ENCODE measurements around the gene ACADL. TPM values are rescaled to one million over a fixed set of nuclear protein-coding genes. Genes with fewer than 3 reads are reported as not detected.
A peak's percentile ranks its signal among the peaks of the same experiment; 100 is the strongest.

The ACADL gene
- total RNA-seq: 0.73 TPM
- long read RNA-seq: 0 reads

DNA sequence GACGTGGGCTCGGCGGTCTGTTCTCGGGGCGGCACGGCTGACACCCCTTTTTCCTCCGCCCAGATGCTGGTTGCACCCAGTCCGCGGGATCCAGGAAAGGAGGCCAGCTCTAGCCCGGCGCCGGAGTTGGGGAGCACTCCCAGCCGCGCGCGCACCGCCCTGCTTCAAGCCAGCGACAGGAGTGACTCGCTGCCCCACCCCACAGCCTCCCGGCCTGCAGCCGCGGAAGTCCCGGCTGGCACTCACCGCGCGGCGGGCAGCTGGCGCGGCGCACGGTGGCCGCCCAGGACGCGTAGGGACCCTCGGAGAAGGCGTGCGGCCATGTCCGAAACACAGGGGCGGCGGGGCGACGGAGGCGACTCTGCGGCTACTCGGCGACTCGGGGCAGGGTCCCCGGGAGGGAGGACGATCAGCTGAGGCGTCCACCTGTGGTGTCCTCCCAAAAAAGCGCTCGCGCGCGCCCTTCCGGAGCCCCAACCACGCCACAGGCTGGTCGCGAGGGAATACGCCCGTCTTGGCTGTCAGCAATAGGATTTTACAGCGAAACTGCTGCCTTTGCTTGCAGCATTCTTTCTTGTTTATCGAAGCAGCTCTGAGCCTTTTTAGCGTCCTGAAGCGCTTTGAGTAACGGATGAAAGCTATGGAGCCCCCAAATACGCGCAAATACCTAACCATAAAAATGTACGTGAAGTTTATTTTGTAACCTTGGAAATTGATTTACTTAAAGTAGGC is at the start of gene ACADL:
Gene ACADL (minus strand): TSS at position 507 of the 732 bp plus-strand sequence. CDS start 184 bp downstream, at position 323.
- DNase-seq (peak; percentile 78), ATAC-seq (ENCODE audit: poor library complexity) (peak; percentile 95)
- intact Hi-C loops (cut with DNase I): no loop called here

DNA sequence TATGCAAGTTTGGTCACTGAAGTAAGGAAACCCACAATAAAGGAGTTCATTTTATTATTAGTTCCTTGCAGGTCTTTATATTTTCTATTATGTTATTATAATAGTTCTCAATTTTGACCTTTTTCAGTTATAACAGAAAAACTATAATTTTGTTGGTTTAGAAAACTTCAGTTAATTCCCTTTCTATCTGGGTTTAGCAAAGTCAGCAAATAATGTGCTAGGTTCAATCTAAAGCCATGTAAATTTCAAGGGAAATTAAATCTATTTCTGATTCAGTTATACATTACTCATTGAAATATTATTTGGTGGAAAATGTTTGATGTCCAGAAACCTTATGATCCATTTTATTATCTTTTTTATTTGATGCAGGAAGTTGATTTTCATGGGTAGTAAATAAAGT is 46.1 kb upstream of the ACADL start:
- intact Hi-C loops (cut with DNase I): no loop called here
- no peak for ATAC-seq (ENCODE audit: poor library complexity)

DNA sequence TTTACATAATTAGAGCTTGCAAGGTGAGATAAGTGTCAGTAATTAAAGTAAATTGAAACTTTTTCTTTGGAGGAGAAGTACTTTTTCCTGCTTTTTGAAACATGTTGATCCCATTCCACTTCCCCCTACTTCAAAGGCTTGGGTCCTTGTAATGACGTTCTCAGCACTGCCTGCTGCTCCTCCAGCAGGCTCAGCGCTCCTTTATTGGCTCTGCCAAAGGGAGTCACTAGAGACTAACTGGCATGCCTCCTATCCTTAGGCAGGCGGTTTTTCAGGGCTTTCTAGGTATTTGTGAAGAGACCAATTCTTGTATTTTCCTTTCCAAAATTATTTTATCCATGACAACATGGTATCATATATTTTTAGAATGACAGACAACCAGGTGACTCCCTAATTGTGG is 43.9 kb upstream of the ACADL start:
- intact Hi-C loops (cut with DNase I): no loop called here
- no peak for DNase-seq
- no peak for ATAC-seq (ENCODE audit: poor library complexity)

More for the DNA sequence above, 46.1 kb upstream of the ACADL start:
- no peak for DNase-seq

- intact Hi-C loops (cut with DNase I): no loop called here
Measured at GRCh38 chr2:210268281-210268680, 43.0 kb upstream of the ACADL start.

DNA sequence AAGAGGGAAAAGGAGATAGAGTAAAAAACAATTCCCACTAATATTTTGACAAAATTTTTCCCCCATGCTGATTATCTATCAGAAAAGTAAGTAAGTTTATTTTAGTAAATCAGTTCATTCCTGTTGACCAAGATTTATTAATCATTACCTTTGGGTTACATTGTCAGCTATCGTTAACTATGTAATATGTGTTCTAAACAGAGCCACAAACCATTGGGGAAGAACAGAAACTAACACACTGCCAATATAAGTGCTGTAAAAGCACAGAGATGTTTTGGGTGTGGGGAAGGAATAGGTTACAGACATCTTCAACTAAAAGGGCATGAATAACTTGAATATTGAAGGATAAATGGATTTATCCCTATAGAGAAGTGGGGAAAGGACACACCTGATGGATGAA is 42.5 kb upstream of the ACADL start:
- intact Hi-C loops (cut with DNase I): no loop called here
- no peak for DNase-seq
- no peak for ATAC-seq (ENCODE audit: poor library complexity)

More at GRCh38 chr2:210268281-210268680, 43.0 kb upstream of the ACADL start:
- DNase-seq (no peak), ATAC-seq (ENCODE audit: poor library complexity) (no peak)

DNA sequence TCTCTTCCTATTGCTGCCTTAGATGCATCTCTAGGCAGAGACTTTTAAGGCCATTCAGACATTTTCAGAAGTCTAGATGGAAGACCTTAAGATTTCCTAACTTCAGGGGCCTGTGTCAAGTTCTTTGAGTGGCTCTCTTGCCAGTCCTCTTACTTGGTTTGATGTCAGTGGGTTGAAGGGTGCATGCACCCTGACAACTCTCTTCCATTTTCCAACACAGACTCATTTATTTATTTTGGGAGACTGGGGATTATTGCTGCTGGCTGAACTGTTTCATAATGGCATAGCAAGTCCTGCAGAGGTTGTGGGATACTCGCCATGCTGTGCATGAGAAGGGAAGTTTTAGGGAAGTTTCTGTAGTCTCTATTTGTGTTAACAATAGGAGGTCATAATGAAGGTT is 39.0 kb upstream of the ACADL start:
- no peak for ATAC-seq (ENCODE audit: poor library complexity)
- intact Hi-C loops (cut with DNase I): no loop called here
- DNase-seq: no peak

- no peak for DNase-seq
- intact Hi-C loops (cut with DNase I): no loop called here
- no peak for ATAC-seq (ENCODE audit: poor library complexity)
Measured at GRCh38 chr2:210263841-210264240, 38.6 kb upstream of the ACADL start.

DNA sequence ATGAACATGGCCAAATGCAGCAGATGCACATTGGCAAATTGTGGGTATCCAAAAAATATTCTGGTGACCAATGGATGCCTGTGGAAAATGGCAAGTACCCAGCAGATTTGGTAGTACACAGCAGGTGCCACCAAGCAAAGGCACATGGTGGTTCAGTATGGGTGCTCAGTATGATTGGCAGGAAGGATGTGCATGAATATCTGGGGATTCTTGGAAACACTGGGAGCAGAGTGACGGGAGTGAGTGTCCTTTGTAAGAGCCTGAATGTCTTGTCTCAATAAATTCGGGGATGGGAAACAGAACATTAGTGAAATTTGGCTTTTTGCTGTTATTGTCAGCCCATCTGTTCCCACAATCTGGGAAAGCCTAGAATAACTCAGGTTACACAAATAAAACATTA is 36.8 kb upstream of the ACADL start:
- no peak for ATAC-seq (ENCODE audit: poor library complexity)
- intact Hi-C loops (cut with DNase I): no loop called here
- no peak for DNase-seq

DNA sequence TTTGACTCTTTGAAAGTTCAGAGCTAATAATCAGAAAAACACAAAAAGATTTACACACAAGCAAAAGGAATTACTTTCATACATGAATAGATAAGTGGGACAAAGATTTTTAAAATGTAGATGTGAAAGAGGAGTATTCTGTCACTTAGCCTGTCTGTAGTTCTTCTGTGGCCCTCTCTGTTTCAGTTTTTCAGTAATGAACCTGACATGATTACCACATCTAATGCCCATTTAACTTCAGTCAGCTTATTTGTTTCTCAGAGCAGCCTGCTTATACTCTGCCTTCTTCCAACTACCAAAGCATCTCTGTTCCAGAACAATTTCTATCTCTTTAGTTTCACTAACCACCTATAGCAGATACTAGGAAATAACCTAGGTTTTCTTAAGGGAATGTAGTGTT is 34.4 kb upstream of the ACADL start:
- ATAC-seq (ENCODE audit: poor library complexity) (no peak), DNase-seq (no peak)
- intact Hi-C loops (cut with DNase I): no loop called here

- intact Hi-C loops (cut with DNase I): no loop called here
- DNase-seq (no peak), ATAC-seq (ENCODE audit: poor library complexity) (no peak)
Measured at GRCh38 chr2:210252699-210253606, 27.7 kb upstream of the ACADL start.

- ATAC-seq (ENCODE audit: poor library complexity) (no peak), DNase-seq (no peak)
- intact Hi-C loops (cut with DNase I): no loop called here
Measured at GRCh38 chr2:210250622-210251021, 25.4 kb upstream of the ACADL start.

DNA sequence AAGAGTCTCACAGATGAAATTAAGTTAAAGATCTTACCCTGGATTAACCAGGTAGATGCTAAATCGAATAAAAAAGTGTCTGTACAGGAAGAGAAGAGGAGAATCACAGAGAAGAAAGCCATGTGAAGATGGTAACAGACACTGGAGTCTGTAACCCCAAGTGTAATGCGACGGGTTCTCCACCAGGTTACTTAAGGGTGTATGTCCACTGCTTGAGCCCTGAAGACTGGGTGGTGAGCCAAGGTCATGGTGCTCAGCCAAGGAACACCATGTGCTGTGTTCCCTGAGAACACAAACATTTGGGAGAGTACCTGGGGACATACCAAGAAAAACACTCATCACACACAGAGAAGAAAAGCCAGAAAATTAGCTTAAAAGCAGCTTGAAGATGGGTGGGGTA is 8.2 kb upstream of the ACADL start:
- DNase-seq (no peak), ATAC-seq (ENCODE audit: poor library complexity) (no peak)
- intact Hi-C loops (cut with DNase I): no loop called here

DNA sequence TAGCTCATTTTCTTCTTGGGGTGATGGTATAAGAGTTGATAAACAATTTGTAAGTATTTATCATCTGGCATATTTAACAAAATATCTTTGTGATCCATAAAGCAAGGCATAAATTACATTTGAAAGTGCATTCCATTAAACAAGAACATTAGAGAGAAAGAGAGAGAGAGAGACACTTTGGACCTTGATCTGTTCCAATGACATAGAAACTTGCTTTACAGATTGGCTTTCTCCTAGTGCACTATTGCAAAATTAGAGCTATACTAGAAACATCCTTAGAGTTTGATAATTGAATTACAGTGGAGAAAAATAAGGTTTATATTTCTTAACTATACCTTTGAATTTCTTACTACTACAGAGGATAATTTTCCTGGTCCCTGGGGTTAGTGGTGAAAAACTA is 5.7 kb upstream of the ACADL start:
- DNase-seq (no peak), ATAC-seq (ENCODE audit: poor library complexity) (no peak)
- intact Hi-C loops (cut with DNase I): no loop called here

DNA sequence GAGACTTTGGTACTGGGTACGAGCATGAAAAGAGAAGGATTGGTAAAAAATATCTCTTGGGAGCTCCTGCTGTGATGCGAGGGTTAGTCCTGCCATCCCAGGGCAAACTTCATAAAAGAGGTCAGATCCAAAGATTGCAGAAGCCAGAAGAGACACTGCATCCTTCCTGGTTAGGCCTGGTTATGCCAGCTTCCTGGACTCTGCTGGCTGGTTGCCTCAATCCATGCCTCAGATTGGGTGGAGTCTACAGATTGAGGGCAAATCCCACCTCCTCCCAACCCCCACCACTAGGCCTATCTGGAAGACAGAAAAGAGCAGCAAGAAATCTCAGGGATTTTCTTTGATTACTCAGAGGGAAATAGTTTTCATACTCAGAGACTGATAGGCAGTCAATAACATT is 5.3 kb upstream of the ACADL start:
- DNase-seq (no peak), ATAC-seq (ENCODE audit: poor library complexity) (no peak)
- intact Hi-C loops (cut with DNase I): no loop called here

DNA sequence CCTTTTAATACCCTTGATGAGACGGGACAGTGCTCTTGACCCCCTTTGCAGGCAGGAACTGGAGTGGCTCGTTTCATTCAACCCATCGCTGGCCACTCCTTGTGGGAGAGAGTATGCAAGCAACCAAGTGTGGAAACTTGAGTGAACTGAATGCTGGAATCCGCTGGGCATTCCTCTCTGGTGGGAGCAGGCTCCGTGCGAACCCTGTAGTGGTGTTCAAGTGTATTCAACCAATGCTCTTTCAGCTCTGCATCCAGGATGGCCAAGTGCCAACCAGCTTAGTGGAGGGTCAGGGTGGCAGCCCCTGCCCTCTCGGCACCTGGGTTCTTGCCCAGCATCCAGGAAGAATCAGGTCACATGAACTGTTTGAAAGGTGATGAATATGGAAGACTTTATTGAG is 3.3 kb upstream of the ACADL start:
- DNase-seq: no peak
- intact Hi-C loops (cut with DNase I): no loop called here
- no peak for ATAC-seq (ENCODE audit: poor library complexity)

DNA sequence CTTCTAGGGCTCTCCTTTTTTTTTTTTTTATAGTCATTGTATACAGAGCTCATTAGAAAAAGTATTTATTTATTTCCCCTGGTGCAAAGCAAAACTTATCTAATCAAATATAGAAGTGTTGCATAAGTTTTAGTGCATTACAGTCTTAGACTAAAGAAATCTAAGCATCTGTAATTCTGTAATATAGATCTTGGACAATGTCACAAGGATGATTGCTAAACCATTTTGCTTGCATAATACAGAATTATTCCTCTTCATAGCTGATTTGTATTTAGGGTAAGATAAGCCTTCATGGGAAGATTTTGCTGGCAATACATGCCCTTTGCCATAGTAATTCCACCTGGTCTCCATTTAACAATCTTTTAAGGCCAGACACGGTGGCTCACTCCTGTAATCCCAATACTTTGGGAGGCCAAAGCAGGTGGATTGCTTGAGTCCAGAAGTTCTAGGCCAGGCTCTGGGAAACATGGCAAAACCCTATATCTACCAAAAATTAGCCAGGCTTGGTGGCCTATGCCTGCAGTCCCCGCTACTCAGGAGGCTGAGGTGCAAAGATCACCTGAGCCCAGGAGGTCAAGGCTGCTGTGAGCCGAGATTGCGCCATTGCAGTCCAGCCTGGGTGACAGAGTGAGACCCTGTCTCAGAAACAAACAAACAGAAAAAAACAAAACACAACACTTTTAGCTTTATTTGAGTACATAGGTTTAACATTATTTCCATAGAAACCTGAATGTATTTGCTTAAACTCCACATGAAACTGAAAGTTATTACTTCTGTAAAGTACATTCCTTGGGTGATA is 2.2 kb upstream of the ACADL start:
- intact Hi-C loops (cut with DNase I): no loop called here
- DNase-seq (no peak), ATAC-seq (ENCODE audit: poor library complexity) (no peak)

GRCh38 chr2:210226223-210226622 is 976 bp upstream of the ACADL start:
- no peak for ATAC-seq (ENCODE audit: poor library complexity)
- intact Hi-C loops (cut with DNase I): no loop called here

GRCh38 chr2:210224591-210224940 is 681 bp downstream of the ACADL start:
- peak; percentile 42 for DNase-seq
- intact Hi-C loops (cut with DNase I): no loop called here
- ATAC-seq (ENCODE audit: poor library complexity): peak; percentile 69

More at GRCh38 chr2:210226223-210226622, 976 bp upstream of the ACADL start:
- DNase-seq: no peak

- no peak for DNase-seq
- ATAC-seq (ENCODE audit: poor library complexity): no peak
- intact Hi-C loops (cut with DNase I): no loop called here
Measured at GRCh38 chr2:210215120-210215519, 10.1 kb downstream of the ACADL start.
